Activated naive CD4-positive, alpha-beta T cell treated with Interleukin-2 at 50 U/mL for 16 hours (primary cell): ENCODE data around the gene KIAA0513.
"Not testable (repeated sequence)": the region's sequence is repeated elsewhere in the genome, so short reads cannot be mapped to it uniquely, and the experiment has no call there.

ENCODE experiments used
- DNase-seq: peaks from one replicate; pipeline ENCODE4 v3.0.0-alpha.2; 2020

KIAA0513 gene

GRCh38 chr16:85031451-85031850 lies 3.9 kb downstream of the KIAA0513 start:
- no peak for DNase-seq

- not testable (repeated sequence) for DNase-seq
Observed at GRCh38 chr16:85032187-85032586, 4.6 kb downstream of the KIAA0513 start.

- no peak for DNase-seq
Observed at GRCh38 chr16:85033171-85033570, 5.6 kb downstream of the KIAA0513 start.

- no peak for DNase-seq
Observed at GRCh38 chr16:85034591-85035433, 7.2 kb downstream of the KIAA0513 start.

GRCh38 chr16:85036236-85037049 lies 8.8 kb downstream of the KIAA0513 start:
- no peak for DNase-seq

GRCh38 chr16:85037050-85037410 lies 9.4 kb downstream of the KIAA0513 start:
- DNase-seq: no peak

- DNase-seq: no peak
Observed at GRCh38 chr16:85037721-85038120, 10.1 kb downstream of the KIAA0513 start.

GRCh38 chr16:85040685-85041084 lies 13.1 kb downstream of the KIAA0513 start:
- no peak for DNase-seq

GRCh38 chr16:85041219-85042166 lies 13.9 kb downstream of the KIAA0513 start:
- DNase-seq: no peak

GRCh38 chr16:85042167-85042526 lies 14.6 kb downstream of the KIAA0513 start:
- no peak for DNase-seq

GRCh38 chr16:85042606-85043005 lies 15.0 kb downstream of the KIAA0513 start:
- DNase-seq: no peak

- DNase-seq: no peak
Observed at GRCh38 chr16:85045077-85045476, 17.5 kb downstream of the KIAA0513 start.

GRCh38 chr16:85045641-85046471 lies 18.3 kb downstream of the KIAA0513 start:
- no peak for DNase-seq

- no peak for DNase-seq
Observed at GRCh38 chr16:85046472-85046916, 18.9 kb downstream of the KIAA0513 start.

- no peak for DNase-seq
Observed at GRCh38 chr16:85046931-85047866, 19.6 kb downstream of the KIAA0513 start.

GRCh38 chr16:85047867-85048455 lies 20.4 kb downstream of the KIAA0513 start:
- no peak for DNase-seq

- no peak for DNase-seq
Observed at GRCh38 chr16:85048921-85049562, 21.4 kb downstream of the KIAA0513 start.

- DNase-seq: no peak
Observed at GRCh38 chr16:85049706-85050305, 22.2 kb downstream of the KIAA0513 start.

- DNase-seq: no peak
Observed at GRCh38 chr16:85051067-85051581, 23.5 kb downstream of the KIAA0513 start.
